PC-9 (cell line): ENCODE measurements around the gene MCU.

Source experiments
- EZH2 ChIP-seq: fragments of 200-600 bp; sonication (generic); IDR thresholded peaks from 2 replicates; pipeline ENCODE4 v1.8.0; 2017; ENCODE audit warnings: antibody characterized with exemption, low read depth
- TF ChIP-seq, protein P1 (sequence below): fragments of 200-600 bp; sonication (generic); conservative IDR thresholded peaks from 2 replicates; pipeline ENCODE4 v1.6.1; 2017; ENCODE audit warnings: mixed run types, antibody characterized with exemption, mild to moderate bottlenecking, moderate library complexity

DNA sequence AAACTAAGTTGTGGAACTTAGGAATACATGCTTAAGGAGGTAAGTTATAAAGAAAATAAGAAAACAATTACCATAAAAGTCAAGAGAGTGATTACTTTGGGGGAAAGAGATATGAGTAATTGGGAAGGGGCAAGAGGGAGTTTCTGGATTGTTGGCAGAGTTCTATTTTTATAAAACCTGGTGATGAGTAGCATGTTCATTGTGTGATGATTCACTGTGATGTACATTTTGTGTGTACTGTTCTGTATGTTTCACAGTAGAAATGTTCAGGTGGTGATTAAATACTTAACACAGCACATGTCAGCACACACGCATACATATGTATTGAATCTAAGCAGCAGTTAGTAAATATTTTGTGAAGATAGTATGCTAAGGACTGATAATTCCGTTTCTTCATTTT, 191.9 kb downstream of the MCU start:
- no peak for TF ChIP-seq EZH2
- TF ChIP-seq, protein P1, sequence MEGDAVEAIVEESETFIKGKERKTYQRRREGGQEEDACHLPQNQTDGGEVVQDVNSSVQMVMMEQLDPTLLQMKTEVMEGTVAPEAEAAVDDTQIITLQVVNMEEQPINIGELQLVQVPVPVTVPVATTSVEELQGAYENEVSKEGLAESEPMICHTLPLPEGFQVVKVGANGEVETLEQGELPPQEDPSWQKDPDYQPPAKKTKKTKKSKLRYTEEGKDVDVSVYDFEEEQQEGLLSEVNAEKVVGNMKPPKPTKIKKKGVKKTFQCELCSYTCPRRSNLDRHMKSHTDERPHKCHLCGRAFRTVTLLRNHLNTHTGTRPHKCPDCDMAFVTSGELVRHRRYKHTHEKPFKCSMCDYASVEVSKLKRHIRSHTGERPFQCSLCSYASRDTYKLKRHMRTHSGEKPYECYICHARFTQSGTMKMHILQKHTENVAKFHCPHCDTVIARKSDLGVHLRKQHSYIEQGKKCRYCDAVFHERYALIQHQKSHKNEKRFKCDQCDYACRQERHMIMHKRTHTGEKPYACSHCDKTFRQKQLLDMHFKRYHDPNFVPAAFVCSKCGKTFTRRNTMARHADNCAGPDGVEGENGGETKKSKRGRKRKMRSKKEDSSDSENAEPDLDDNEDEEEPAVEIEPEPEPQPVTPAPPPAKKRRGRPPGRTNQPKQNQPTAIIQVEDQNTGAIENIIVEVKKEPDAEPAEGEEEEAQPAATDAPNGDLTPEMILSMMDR: no peak
